Neural progenitor cell (in vitro differentiated cells): ENCODE results near the gene CLNK. TPM values are rescaled to one million over a fixed set of nuclear protein-coding genes. Genes with fewer than 3 reads are reported as not detected.

Experiments used
- DNase-seq: peaks from one replicate; pipeline ENCODE4 v3.0.0-alpha.2; 2016; ENCODE audit warnings: low spot score
- H2AFZ ChIP-seq: fragments of 200-600 bp; sonication (generic); replicated peaks from 2 replicates; pipeline ENCODE4 v1.6.1; 2016; ENCODE audit warnings: antibody characterized with exemption
- H3F3A ChIP-seq: fragments of 200-600 bp; sonication (generic); 2 replicates; pipeline ENCODE4 v1.6.1; 2016; ENCODE audit warnings: antibody characterized with exemption, low read depth
- H3K27ac ChIP-seq: fragments of 200-600 bp; sonication (generic); 2 replicates; pipeline ENCODE4 v1.5.1; 2016; ENCODE audit warnings: mild to moderate bottlenecking
- H3K27me3 ChIP-seq: fragments of 200-600 bp; sonication (generic); 2 replicates; pipeline ENCODE4 v1.6.1; 2016; ENCODE audit warnings: mild to moderate bottlenecking, moderate library complexity
- H3K36me3 ChIP-seq: fragments of 200-600 bp; sonication (generic); 2 replicates; pipeline ENCODE4 v1.5.1; 2016
- H3K4me1 ChIP-seq: fragments of 200-600 bp; sonication (generic); 2 replicates; pipeline ENCODE4 v1.6.1; 2016; ENCODE audit warnings: mixed run types
- H3K4me2 ChIP-seq: fragments of 200-600 bp; sonication (generic); 2 replicates; pipeline ENCODE4 v1.6.1; 2016
- H3K4me3 ChIP-seq: fragments of 200-600 bp; sonication (generic); 2 replicates; pipeline ENCODE4 v1.5.1; 2016
- H3K79me2 ChIP-seq: fragments of 200-600 bp; sonication (generic); 2 replicates; pipeline ENCODE4 v1.6.1; 2016; ENCODE audit warnings: low read depth
- H3K9ac ChIP-seq: fragments of 200-600 bp; sonication (generic); 2 replicates; pipeline ENCODE4 v1.6.1; 2016
- H3K9me3 ChIP-seq: fragments of 200-600 bp; sonication (generic); 2 replicates; pipeline ENCODE4 v1.5.1; 2016; ENCODE audit warnings: low read depth
- H4K20me1 ChIP-seq: fragments of 200-600 bp; sonication (generic); 2 replicates; pipeline ENCODE4 v1.6.1; 2016; ENCODE audit warnings: low read depth
- H3K27ac Mint-ChIP-seq: 3 replicates; pipeline ENCODE4 v1.8.0; 2021; ENCODE audit warnings: mixed read lengths
- H3K27me3 Mint-ChIP-seq: 2 replicates; pipeline ENCODE4 v1.8.0; 2022; ENCODE audit warnings: low read depth, mild to moderate bottlenecking, inconsistent platforms, moderate library complexity, mixed read lengths; ENCODE audit not compliant: insufficient read depth
- H3K36me3 Mint-ChIP-seq: 3 replicates; pipeline ENCODE4 v1.8.0; 2021; ENCODE audit warnings: mixed read lengths
- H3K4me1 Mint-ChIP-seq: 3 replicates; pipeline ENCODE4 v1.8.0; 2021; ENCODE audit warnings: mixed read lengths
- H3K4me3 Mint-ChIP-seq: 3 replicates; pipeline ENCODE4 v1.8.0; 2021; ENCODE audit warnings: mild to moderate bottlenecking, moderate library complexity, mixed read lengths
- H3K9me3 Mint-ChIP-seq: 3 replicates; pipeline ENCODE4 v1.8.0; 2020; ENCODE audit warnings: mixed read lengths
- CTCF ChIP-seq: fragments of 200-600 bp; sonication (generic); IDR thresholded peaks from 2 replicates; pipeline ENCODE4 v1.5.1; 2017; ENCODE audit warnings: antibody characterized with exemption, mild to moderate bottlenecking
- EZH2 ChIP-seq: fragments of 200-600 bp; sonication (generic); IDR thresholded peaks from 2 replicates; pipeline ENCODE4 v1.6.1; 2017; ENCODE audit warnings: antibody characterized with exemption, mild to moderate bottlenecking, moderate library complexity
- EZH2phosphoT487 ChIP-seq: fragments of 200-600 bp; sonication (generic); IDR thresholded peaks from 2 replicates; pipeline ENCODE4 v1.6.1; 2017; ENCODE audit warnings: antibody characterized with exemption
- total RNA-seq: library from RNA; depleted of rRNA; stranded (reverse); fragments of >200 nt; gene quantifications from 2 replicates; pipeline ENCODE4 v1.2.3, GENCODE V29; 2015; ENCODE audit warnings: low replicate concordance

CLNK gene
- total RNA-seq, 1 donor from 2014 or later: not detected

GRCh38 chr4:10732235-10732913 is 47.8 kb upstream of the CLNK start:
- H3K4me3 Mint-ChIP-seq: no peak overlapping the region
- Histone ChIP-seq H3K4me2 (no peak overlapping the region), H3K27ac (no peak overlapping the region), H2AFZ (no peak overlapping the region), H3K27me3 (no peaks in the 10 kb centered on the region), H3F3A (no peaks in the 10 kb centered on the region), H3K4me3 (no peak overlapping the region), H3K9me3 (no peaks in the 10 kb centered on the region), H3K4me1 (no peaks in the 10 kb centered on the region), H3K9ac (no peak overlapping the region), H3K36me3 (no peaks in the 10 kb centered on the region), H3K79me2 (no peaks in the 10 kb centered on the region), H4K20me1 (no peaks in the 10 kb centered on the region)
- H3K27me3 Mint-ChIP-seq: peaks cover under 1% of the 10 kb centered on the region
- no peak for DNase-seq
- no peaks in the 10 kb centered on the region for H3K9me3 Mint-ChIP-seq
- H3K36me3 Mint-ChIP-seq: no peaks in the 10 kb centered on the region
- H3K4me1 Mint-ChIP-seq: peaks cover 9% of the 10 kb centered on the region
- no peak overlapping the region for H3K27ac Mint-ChIP-seq
- no peak for TF ChIP-seq CTCF
- no peak for TF ChIP-seq EZH2phosphoT487
- TF ChIP-seq EZH2: no peak

GRCh38 chr4:10731690-10732089 is 47.1 kb upstream of the CLNK start:
- Histone ChIP-seq H4K20me1 (no peaks in the 10 kb centered on the region), H3K79me2 (no peaks in the 10 kb centered on the region), H2AFZ (no peak overlapping the region), H3K36me3 (no peaks in the 10 kb centered on the region), H3K4me2 (no peak overlapping the region), H3K4me1 (no peaks in the 10 kb centered on the region), H3K9ac (no peak overlapping the region), H3K9me3 (no peaks in the 10 kb centered on the region), H3K4me3 (no peak overlapping the region), H3K27ac (no peak overlapping the region), H3K27me3 (no peaks in the 10 kb centered on the region), H3F3A (no peaks in the 10 kb centered on the region)
- no peaks in the 10 kb centered on the region for H3K36me3 Mint-ChIP-seq
- peaks cover 10% of the 10 kb centered on the region for H3K4me1 Mint-ChIP-seq
- TF ChIP-seq EZH2phosphoT487: no peak
- TF ChIP-seq EZH2: no peak
- H3K27ac Mint-ChIP-seq: no peak overlapping the region
- no peaks in the 10 kb centered on the region for H3K9me3 Mint-ChIP-seq
- no peak overlapping the region for H3K4me3 Mint-ChIP-seq
- H3K27me3 Mint-ChIP-seq: no peaks in the 10 kb centered on the region
- DNase-seq: no peak

- Mint-ChIP-seq H3K27ac (no peak overlapping the region), H3K9me3 (no peaks in the 10 kb centered on the region), H3K27me3 (no peaks in the 10 kb centered on the region), H3K4me1 (peaks cover 10% of the 10 kb centered on the region), H3K4me3 (no peak overlapping the region), H3K36me3 (no peaks in the 10 kb centered on the region)
- H3K36me3 ChIP-seq: no peaks in the 10 kb centered on the region
- no peak for DNase-seq
- H2AFZ ChIP-seq: no peak overlapping the region
- no peaks in the 10 kb centered on the region for H3K27me3 ChIP-seq
- no peak overlapping the region for H3K4me3 ChIP-seq
- TF ChIP-seq CTCF (no peak), EZH2phosphoT487 (no peak), EZH2 (no peak)
- H3K9ac ChIP-seq: no peak overlapping the region
- H4K20me1 ChIP-seq: no peaks in the 10 kb centered on the region
- H3K27ac ChIP-seq: no peak overlapping the region
- H3K4me2 ChIP-seq: no peak overlapping the region
- H3K79me2 ChIP-seq: no peaks in the 10 kb centered on the region
- H3K9me3 ChIP-seq: no peaks in the 10 kb centered on the region
- no peaks in the 10 kb centered on the region for H3K4me1 ChIP-seq
- H3F3A ChIP-seq: no peaks in the 10 kb centered on the region
Measured at GRCh38 chr4:10731162-10731561, 46.6 kb upstream of the CLNK start.

- peaks cover 10% of the 10 kb centered on the region for H3K4me1 Mint-ChIP-seq
- no peaks in the 10 kb centered on the region for H3K36me3 ChIP-seq
- H3K79me2 ChIP-seq: no peaks in the 10 kb centered on the region
- no peak overlapping the region for H3K27ac ChIP-seq
- no peaks in the 10 kb centered on the region for H3K36me3 Mint-ChIP-seq
- no peak overlapping the region for H3K4me3 ChIP-seq
- no peaks in the 10 kb centered on the region for H3K9me3 ChIP-seq
- no peaks in the 10 kb centered on the region for H3K27me3 ChIP-seq
- no peaks in the 10 kb centered on the region for H4K20me1 ChIP-seq
- no peaks in the 10 kb centered on the region for H3K9me3 Mint-ChIP-seq
- H3F3A ChIP-seq: no peaks in the 10 kb centered on the region
- no peaks in the 10 kb centered on the region for H3K27me3 Mint-ChIP-seq
- H3K27ac Mint-ChIP-seq: no peak overlapping the region
- H3K9ac ChIP-seq: no peak overlapping the region
- no peak for DNase-seq
- no peak overlapping the region for H3K4me2 ChIP-seq
- H2AFZ ChIP-seq: no peak overlapping the region
- H3K4me3 Mint-ChIP-seq: no peak overlapping the region
- no peaks in the 10 kb centered on the region for H3K4me1 ChIP-seq
- TF ChIP-seq EZH2: no peak
- TF ChIP-seq EZH2phosphoT487: no peak
- no peak for TF ChIP-seq CTCF
Measured at GRCh38 chr4:10730590-10730989, 46.0 kb upstream of the CLNK start.
